SK-N-SH treated with all-trans-retinoic acid at 6 μM for 48 hours (cell line): Measurements from ENCODE around the gene SLCO3A1.

ENCODE experiments used
- ARNTL ChIP-seq: fragments of 450-650 bp; formaldehyde crosslinking; IDR thresholded peaks from 2 replicates; pipeline ENCODE4 v1.5.0; 2020; ENCODE audit warnings: low read depth, mild to moderate bottlenecking, moderate library complexity, borderline replicate concordance
- BACH2 ChIP-seq: fragments of 250-450 bp; sonication (Bioruptor Pico); IDR thresholded peaks from 2 replicates; pipeline ENCODE4 v1.9.0; 2021; ENCODE audit warnings: mild to moderate bottlenecking, borderline replicate concordance
- CREB5 ChIP-seq: fragments of 250-450 bp; sonication (Bioruptor Pico); IDR thresholded peaks from 2 replicates; pipeline ENCODE4 v1.5.1; 2020; ENCODE audit warnings: low read depth, mild to moderate bottlenecking, moderate library complexity
- CSRNP3 ChIP-seq: fragments of 250-450 bp; sonication (Bioruptor Pico); IDR thresholded peaks from 2 replicates; pipeline ENCODE4 v1.5.1; 2021; ENCODE audit warnings: mild to moderate bottlenecking, moderate library complexity
- ISL1 ChIP-seq: fragments of 250-450 bp; sonication (Bioruptor Pico); IDR thresholded peaks from 2 replicates; pipeline ENCODE4 v2.1.2; 2022; ENCODE audit warnings: mild to moderate bottlenecking, moderate library complexity
- PATZ1 ChIP-seq: fragments of 250-450 bp; sonication (Bioruptor Pico); IDR thresholded peaks from 2 replicates; pipeline ENCODE4 v1.8.0; 2020; ENCODE audit warnings: mild to moderate bottlenecking, moderate library complexity, borderline replicate concordance
- POU6F1 ChIP-seq: fragments of 250-450 bp; sonication (Bioruptor Pico); IDR thresholded peaks from 2 replicates; pipeline ENCODE4 v1.8.0; 2021; ENCODE audit warnings: low read depth, mild to moderate bottlenecking, moderate library complexity, borderline replicate concordance
- TSHZ2 ChIP-seq: fragments of 250-450 bp; sonication (Bioruptor Pico); IDR thresholded peaks from 2 replicates; pipeline ENCODE4 v1.5.0; 2020; ENCODE audit warnings: mild to moderate bottlenecking, moderate library complexity
- ZNF8 ChIP-seq: fragments of 450-650 bp; formaldehyde crosslinking; IDR thresholded peaks from 2 replicates; pipeline ENCODE4 v1.5.0; 2020; ENCODE audit warnings: mild to moderate bottlenecking, moderate library complexity

GRCh38 chr15:92189166-92189565 lies 335.7 kb downstream of the SLCO3A1 start:
- TF ChIP-seq TSHZ2 (CRISPR knock-in tag), result no peak
- TF ChIP-seq ARNTL (CRISPR knock-in tag), result no peak
- TF ChIP-seq ZNF8 (CRISPR knock-in tag), result no peak
- TF ChIP-seq ISL1 (CRISPR knock-in tag), result no peak
- TF ChIP-seq CSRNP3 (CRISPR knock-in tag), result no peak
- TF ChIP-seq POU6F1 (CRISPR knock-in tag), result no peak
- TF ChIP-seq CREB5 (CRISPR knock-in tag), result no peak
- no peak for TF ChIP-seq PATZ1 (CRISPR knock-in tag)
- no peak for TF ChIP-seq BACH2 (CRISPR knock-in tag)
